HEK293 (cell line): ENCODE measurements around the gene R3HDM2.

Experiments
- CTCF ChIA-PET: fragments of 350-600 bp; formaldehyde crosslinking; extraction: SDS; loops from one replicate; lab custom pipeline; 2021; ENCODE audit warnings: antibody characterized with exemption; lab: Yijun Ruan, JAX
- POLR2A ChIA-PET: fragments of 300-600 bp; formaldehyde crosslinking; extraction: SDS; loops from one replicate; lab custom pipeline; 2020; ENCODE audit warnings: antibody characterized with exemption, inconsistent platforms; lab: Yijun Ruan, JAX
- H3K27ac ChIP-seq: fragments of 200-500 bp; sonication (Bioruptor generic); 2 replicates; pipeline ENCODE4 v1.5.1; 2014; ENCODE audit warnings: low read depth, low read length, control low read depth, inconsistent platforms; ENCODE audit errors: extremely low read depth
- H3K36me3 ChIP-seq, 2 experiments: fragments of 200-500 bp in 1 of 2; sonication (Bioruptor generic) in 1 of 2; 1 replicate in 1 of 2; 2 replicates in 1 of 2; pipeline ENCODE4 v1.5.1; 2014 to 2017; ENCODE audit warnings: inconsistent platforms in 2 of 2, low read length in 2 of 2; ENCODE audit not compliant: control insufficient read depth in 2 of 2, insufficient read depth in 1 of 2
- H3K4me1 ChIP-seq: fragments of 200-500 bp; sonication (Bioruptor generic); 2 replicates; pipeline ENCODE4 v1.5.1; 2014; ENCODE audit warnings: mild to moderate bottlenecking, low read length, inconsistent platforms; ENCODE audit not compliant: control insufficient read depth, insufficient read depth
- H3K4me3 ChIP-seq: 2 replicates; pipeline ENCODE4 v1.5.1; 2011; ENCODE audit warnings: low read depth, mild to moderate bottlenecking, control low read depth, low read length, moderate library complexity
- H3K9me3 ChIP-seq: fragments of 200-500 bp; sonication (Bioruptor generic); 2 replicates; pipeline ENCODE4 v1.5.1; 2014; ENCODE audit warnings: low read depth, low read length, inconsistent platforms; ENCODE audit not compliant: control insufficient read depth, insufficient read depth
- ATF2 ChIP-seq: fragments of 450-650 bp; formaldehyde crosslinking; IDR thresholded peaks from 2 replicates; pipeline ENCODE4 v1.5.1; 2016; ENCODE audit warnings: missing biosample characterization, missing genetic modification characterization, low read depth
- CTCF ChIP-seq: fragments of 450-650 bp; formaldehyde crosslinking; IDR thresholded peaks from 2 replicates; pipeline ENCODE4 v1.5.1; 2016; ENCODE audit warnings: missing biosample characterization, missing genetic modification characterization
- PRDM6 ChIP-seq: fragments of 450-650 bp; formaldehyde crosslinking; IDR thresholded peaks from 2 replicates; pipeline ENCODE4 v1.5.1; 2017; ENCODE audit warnings: missing biosample characterization, missing genetic modification characterization
- ZBTB26 ChIP-seq: fragments of 450-650 bp; formaldehyde crosslinking; optimal IDR thresholded peaks from 2 replicates; pipeline ENCODE3; 2016; ENCODE audit warnings: missing biosample characterization, mild to moderate bottlenecking, missing genetic modification characterization
- ZNF155 ChIP-seq: fragments of 450-650 bp; formaldehyde crosslinking; IDR thresholded peaks from 2 replicates; pipeline ENCODE4 v1.5.1; 2016; ENCODE audit warnings: missing biosample characterization, missing genetic modification characterization
- ZNF416 ChIP-seq: fragments of 450-650 bp; formaldehyde crosslinking; IDR thresholded peaks from 2 replicates; pipeline ENCODE4 v1.5.1; 2016; ENCODE audit warnings: missing biosample characterization, missing genetic modification characterization
- ZNF473 ChIP-seq: fragments of 450-650 bp; formaldehyde crosslinking; IDR thresholded peaks from 2 replicates; pipeline ENCODE4 v1.5.1; 2017; ENCODE audit warnings: missing biosample characterization, missing genetic modification characterization
- ZNF585B ChIP-seq: fragments of 450-650 bp; formaldehyde crosslinking; IDR thresholded peaks from 2 replicates; pipeline ENCODE4 v1.5.1; 2016; ENCODE audit warnings: missing biosample characterization, missing genetic modification characterization
- ZNF621 ChIP-seq: fragments of 450-650 bp; formaldehyde crosslinking; IDR thresholded peaks from 2 replicates; pipeline ENCODE4 v1.5.1; 2017; ENCODE audit warnings: missing biosample characterization, missing genetic modification characterization
- ZNF692 ChIP-seq: fragments of 450-650 bp; formaldehyde crosslinking; IDR thresholded peaks from 2 replicates; pipeline ENCODE4 v1.5.1; 2016; ENCODE audit warnings: missing biosample characterization, missing genetic modification characterization
- ZNF785 ChIP-seq: fragments of 450-650 bp; formaldehyde crosslinking; IDR thresholded peaks from 2 replicates; pipeline ENCODE4 v1.5.1; 2016; ENCODE audit warnings: missing biosample characterization, missing genetic modification characterization
- ZNF830 ChIP-seq: fragments of 450-650 bp; IDR thresholded peaks from 2 replicates; pipeline ENCODE4 v1.5.0; 2018; ENCODE audit warnings: missing biosample characterization, missing genetic modification characterization, low read depth, mild to moderate bottlenecking, moderate library complexity

Gene R3HDM2

GRCh38 chr12:57270966-57271470 lies 159.8 kb downstream of the R3HDM2 start:
- ChIA-PET CTCF (interaction anchor here (0.5 to 2.2 kb wide), 8 partner anchors 9 to 323 kb away, joined by 3 to 17 read pairs (median 4); no protein-coding TSS in a partner anchor), POLR2A (interaction anchor here (0.6 kb wide), 2 partner anchors 187 to 618 kb away, joined by 3 read pairs; no protein-coding TSS in a partner anchor)
- TF ChIP-seq CTCF (tag by site-specific recombination), result peak; percentile 20; the same call in 1 of the 2 replicates
- TF ChIP-seq ZNF830 (tag by site-specific recombination), result no peak
- Histone ChIP-seq H3K36me3 (peaks cover 29 to 68% of the 10 kb centered on the region in 2 experiments), H3K9me3 (no peaks in the 10 kb centered on the region), H3K27ac (no peak overlapping the region), H3K4me1 (no peaks in the 10 kb centered on the region), H3K4me3 (no peak overlapping the region)

GRCh38 chr12:57268264-57268663 lies 162.6 kb downstream of the R3HDM2 start:
- no peak overlapping the region for H3K27ac ChIP-seq
- ChIA-PET CTCF (interaction anchor here (0.8 kb wide), 1 partner anchor 9 kb away, joined by 3 read pairs; no protein-coding TSS in a partner anchor), POLR2A (interaction anchor here (1.1 kb wide), 1 partner anchor 10 kb away, joined by 3 read pairs; no protein-coding TSS in a partner anchor)
- no peaks in the 10 kb centered on the region for H3K4me1 ChIP-seq
- no peaks in the 10 kb centered on the region for H3K9me3 ChIP-seq
- peaks cover 29 to 72% of the 10 kb centered on the region in 2 experiments for H3K36me3 ChIP-seq
- H3K4me3 ChIP-seq, result no peak overlapping the region
- no peak for TF ChIP-seq ZNF585B (tag by site-specific recombination)
- no peak for TF ChIP-seq ATF2 (tag by site-specific recombination)
- TF ChIP-seq ZBTB26 (tag by site-specific recombination), result no peak
- no peak for TF ChIP-seq ZNF155 (tag by site-specific recombination)
- TF ChIP-seq ZNF416 (tag by site-specific recombination), result no peak
- no peak for TF ChIP-seq ZNF692 (tag by site-specific recombination)
- no peak for TF ChIP-seq PRDM6 (tag by site-specific recombination)
- TF ChIP-seq ZNF473 (tag by site-specific recombination), result no peak
- TF ChIP-seq ZNF785 (tag by site-specific recombination), result no peak

GRCh38 chr12:57266681-57267080 lies 164.2 kb downstream of the R3HDM2 start:
- TF ChIP-seq ZNF621, result no peak
- TF ChIP-seq, all 188 proteins: peak for 0
- H3K27ac ChIP-seq, result no peak overlapping the region
- peaks cover 29 to 67% of the 10 kb centered on the region in 2 experiments for H3K36me3 ChIP-seq
- H3K4me1 ChIP-seq, result peaks cover 5% of the 10 kb centered on the region; the same call in 1 of the 2 replicates
- H3K9me3 ChIP-seq, result no peaks in the 10 kb centered on the region
- ChIA-PET POLR2A (no interaction called here), CTCF (interaction anchor here (0.6 to 8.8 kb wide), 5 partner anchors 11 to 187 kb away, joined by 5 to 151 read pairs (median 6); partner anchors contain the start of gene INHBE)
- no peak overlapping the region for H3K4me3 ChIP-seq
